Smooth muscle cell (in vitro differentiated cells): ENCODE data around the gene ITFG1. TPM values are rescaled to one million over a fixed set of nuclear protein-coding genes. Genes with fewer than 3 reads are reported as not detected.

Experiments
- DNase-seq: peaks from one replicate; lab custom pipeline; 2025; ENCODE audit not compliant: unreplicated experiment; lab: John Stamatoyannopoulos, UW
- H2AFZ ChIP-seq: fragments of 200-600 bp; sonication (generic); 2 replicates; pipeline ENCODE4 v1.6.0; 2016; ENCODE audit warnings: antibody characterized with exemption, low read depth, mild to moderate bottlenecking
- H3F3A ChIP-seq: fragments of 200-600 bp; sonication (generic); 2 replicates; pipeline ENCODE4 v1.6.0; 2017; ENCODE audit warnings: antibody characterized with exemption, low read depth
- H3K27ac ChIP-seq: fragments of 200-600 bp; sonication (generic); 2 replicates; pipeline ENCODE4 v1.5.1; 2016; ENCODE audit warnings: low read depth, mild to moderate bottlenecking
- H3K27me3 ChIP-seq: fragments of 200-600 bp; sonication (generic); 2 replicates; pipeline ENCODE4 v1.6.1; 2016; ENCODE audit warnings: low read depth, mild to moderate bottlenecking
- H3K36me3 ChIP-seq: fragments of 200-600 bp; sonication (generic); 2 replicates; pipeline ENCODE4 v1.5.1; 2016; ENCODE audit warnings: low read depth
- H3K4me1 ChIP-seq: fragments of 200-600 bp; sonication (generic); 2 replicates; pipeline ENCODE4 v1.5.1; 2016; ENCODE audit warnings: low read depth
- H3K4me2 ChIP-seq: fragments of 200-600 bp; sonication (generic); 2 replicates; pipeline ENCODE4 v1.6.0; 2016; ENCODE audit warnings: mild to moderate bottlenecking
- H3K4me3 ChIP-seq: fragments of 200-600 bp; sonication (generic); 2 replicates; pipeline ENCODE4 v1.5.1; 2016; ENCODE audit warnings: mild to moderate bottlenecking
- H3K79me2 ChIP-seq: fragments of 200-600 bp; sonication (generic); 2 replicates; pipeline ENCODE4 v1.6.0; 2016; ENCODE audit warnings: low read depth, mild to moderate bottlenecking
- H3K9ac ChIP-seq: fragments of 200-600 bp; sonication (generic); 2 replicates; pipeline ENCODE4 v1.6.0; 2016; ENCODE audit warnings: low read depth
- H3K9me3 ChIP-seq: fragments of 200-600 bp; sonication (generic); replicated peaks from 2 replicates; pipeline ENCODE4 v1.5.1; 2016; ENCODE audit warnings: low read depth
- H4K20me1 ChIP-seq: fragments of 200-600 bp; sonication (generic); 2 replicates; pipeline ENCODE4 v1.6.0; 2016; ENCODE audit warnings: low read depth
- CTCF ChIP-seq: fragments of 200-600 bp; sonication (generic); IDR thresholded peaks from 2 replicates; pipeline ENCODE4 v1.5.1; 2017; ENCODE audit warnings: borderline replicate concordance, mild to moderate bottlenecking, antibody characterized with exemption; ENCODE audit not compliant: insufficient read depth, poor library complexity, severe bottlenecking
- WGBS: methylation state at CpG from one replicate; pipeline ENCODE4 v1.1.7; 2016; ENCODE audit warnings: low lambda C conversion rate; 5-methylcytosine and 5-hydroxymethylcytosine counted together
- polyA plus RNA-seq: library from polyadenylated mRNA; unstranded; fragments of >200 nt; fragmentation: Nextera tagmentation; extraction: Ambion mirVana; gene quantifications from 2 replicates; pipeline ENCODE4 v1.2.1, GENCODE V29; 2016
- total RNA-seq: library from RNA; depleted of rRNA; stranded (reverse); fragments of >200 nt; gene quantifications from 2 replicates; pipeline ENCODE4 v1.2.3, GENCODE V29; 2014

The ITFG1 gene
- total and polyA plus RNA-seq, 2 experiments from 2014 or later: 75.2 to 100 TPM

DNA sequence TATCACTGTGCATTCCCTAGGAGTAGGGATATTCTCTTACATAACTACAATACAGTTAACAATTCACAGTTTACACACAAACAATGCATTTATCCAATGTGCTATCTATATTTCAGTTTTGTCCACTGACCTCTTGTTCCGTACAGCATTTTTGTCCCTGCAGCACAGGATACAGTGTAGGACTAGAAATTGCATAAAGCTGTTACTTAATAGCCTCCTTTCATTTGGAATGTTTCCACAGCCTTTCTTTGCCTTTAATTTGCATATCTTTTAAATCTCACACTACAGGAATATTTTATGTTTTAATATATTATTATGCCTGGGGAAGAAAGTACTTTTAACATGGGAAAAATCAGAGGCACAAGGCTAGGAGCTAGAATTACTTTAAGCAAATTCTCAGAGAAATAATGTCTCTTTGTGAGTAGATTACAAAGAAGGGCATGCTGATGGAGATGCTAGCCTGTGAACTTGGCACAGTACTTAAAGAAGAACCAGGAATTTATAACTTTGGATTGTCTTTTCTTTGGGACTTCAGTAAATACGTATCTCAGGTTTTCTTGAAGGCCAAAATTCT, 144.3 kb downstream of the ITFG1 start:
- no peaks in the 10 kb centered on the region for H3K9me3 ChIP-seq
- 87% methylated on average over 2 of the region's 2 CpGs for WGBS
- no peaks in the 10 kb centered on the region for H3K4me1 ChIP-seq
- no peak for TF ChIP-seq CTCF
- no peaks in the 10 kb centered on the region for H3K27me3 ChIP-seq
- H4K20me1 ChIP-seq: no peaks in the 10 kb centered on the region
- H3K36me3 ChIP-seq: no peaks in the 10 kb centered on the region
- no peak for DNase-seq
- H3F3A ChIP-seq: no peaks in the 10 kb centered on the region
- no peak overlapping the region for H3K27ac ChIP-seq
- no peak overlapping the region for H3K4me3 ChIP-seq
- H3K9ac ChIP-seq: no peak overlapping the region
- no peak overlapping the region for H3K4me2 ChIP-seq
- no peak overlapping the region for H2AFZ ChIP-seq
- no peaks in the 10 kb centered on the region for H3K79me2 ChIP-seq

DNA sequence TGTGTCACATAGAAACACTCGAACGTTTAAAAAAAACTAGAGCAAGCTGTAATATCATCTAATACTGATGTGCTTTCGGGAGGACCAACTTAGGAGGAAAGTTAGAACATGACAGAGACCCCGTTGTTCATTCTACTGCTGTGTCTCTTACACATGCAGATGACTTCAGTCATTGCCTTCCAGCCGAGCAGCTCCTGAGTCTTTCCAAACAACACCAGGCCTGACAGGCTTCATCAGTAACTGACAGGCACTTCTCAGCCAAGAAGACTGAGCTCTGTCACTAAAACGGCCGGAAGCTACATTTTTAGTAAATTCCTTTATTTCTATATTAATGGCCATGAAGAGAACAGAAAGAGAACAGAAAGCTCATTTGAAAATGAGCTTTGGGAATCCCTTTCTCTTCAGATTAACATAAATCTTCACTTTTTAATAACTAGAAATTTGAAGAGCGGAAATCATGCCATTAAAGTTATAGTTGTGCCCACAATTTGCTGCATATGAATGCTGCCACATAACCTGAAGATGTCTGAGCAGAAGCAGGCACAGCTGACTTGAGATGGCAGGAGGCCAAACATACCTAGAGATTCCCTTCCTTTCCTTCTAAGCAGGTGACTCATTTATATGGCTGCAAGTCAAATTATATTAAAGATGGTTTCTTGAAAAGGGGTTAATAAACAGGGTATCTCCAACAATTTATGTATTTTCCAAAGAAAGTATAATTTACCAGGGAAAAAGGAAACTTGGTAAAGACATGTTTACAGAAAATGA, 148.9 kb downstream of the ITFG1 start:
- Histone ChIP-seq H3K27me3 (no peaks in the 10 kb centered on the region), H3K9me3 (no peaks in the 10 kb centered on the region), H2AFZ (no peak overlapping the region), H3K4me3 (no peak overlapping the region), H3K4me1 (no peaks in the 10 kb centered on the region), H3F3A (no peaks in the 10 kb centered on the region), H3K27ac (no peak overlapping the region), H3K79me2 (no peaks in the 10 kb centered on the region), H4K20me1 (no peaks in the 10 kb centered on the region), H3K36me3 (no peaks in the 10 kb centered on the region), H3K9ac (no peak overlapping the region), H3K4me2 (no peak overlapping the region)
- no peak for TF ChIP-seq CTCF
- DNase-seq: no peak
- WGBS: 74% methylated on average over 8 of the region's 8 CpGs

- no peaks in the 10 kb centered on the region for H3K27me3 ChIP-seq
- WGBS: 100% methylated on average over 1 of the region's 1 CpG
- no peaks in the 10 kb centered on the region for H4K20me1 ChIP-seq
- no peaks in the 10 kb centered on the region for H3F3A ChIP-seq
- H2AFZ ChIP-seq: no peak overlapping the region
- H3K4me3 ChIP-seq: no peak overlapping the region
- TF ChIP-seq CTCF: no peak
- no peak overlapping the region for H3K9ac ChIP-seq
- no peak overlapping the region for H3K27ac ChIP-seq
- no peaks in the 10 kb centered on the region for H3K9me3 ChIP-seq
- H3K36me3 ChIP-seq: no peaks in the 10 kb centered on the region
- H3K79me2 ChIP-seq: no peaks in the 10 kb centered on the region
- H3K4me1 ChIP-seq: no peaks in the 10 kb centered on the region
- H3K4me2 ChIP-seq: no peak overlapping the region
- no peak for DNase-seq
Observed at GRCh38 chr16:47310792-47311211, 150.1 kb downstream of the ITFG1 start.
